HCT116 (cell line): ENCODE measurements around the gene TP53TG5.

Experiments
- CBX3 ChIP-seq: IDR thresholded peaks from 2 replicates; pipeline ENCODE4 v1.6.1; 2012; ENCODE audit warnings: low read depth
- CTCF ChIP-seq, 3 experiments: fragments of 200-600 bp in 1 of 3; sonication (generic) in 1 of 3; IDR thresholded peaks in 2 of 3; conservative IDR thresholded peaks in 1 of 3; 2 replicates each; pipeline ENCODE4 v1.5.1; 2012 to 2017; ENCODE audit warnings: low read depth in 2 of 3, low read length in 2 of 3, antibody characterized with exemption in 1 of 3, borderline replicate concordance in 1 of 3, control low read depth in 1 of 3, mild to moderate bottlenecking in 1 of 3, mixed read lengths in 1 of 3, mixed run types in 1 of 3, moderate library complexity in 1 of 3; ENCODE audit not compliant: insufficient read depth in 1 of 3
- EZH2 ChIP-seq: fragments of 200-600 bp; sonication (generic); IDR thresholded peaks from 2 replicates; pipeline ENCODE4 v1.6.1; 2017; ENCODE audit warnings: antibody characterized with exemption, mixed run types
- EZH2phosphoT487 ChIP-seq: fragments of 200-600 bp; IDR thresholded peaks from 2 replicates; pipeline ENCODE4 v1.6.1; 2018; ENCODE audit warnings: antibody characterized with exemption, borderline replicate concordance
- MAX ChIP-seq: IDR thresholded peaks from 2 replicates; pipeline ENCODE4 v1.6.1; 2012
- POLR2A ChIP-seq: IDR thresholded peaks from 2 replicates; pipeline ENCODE4 v1.7.0; 2011; ENCODE audit warnings: borderline replicate concordance; ENCODE audit not compliant: insufficient read depth, insufficient read length; ENCODE audit errors: extremely low read depth
- POLR2AphosphoS5 ChIP-seq: IDR thresholded peaks from 2 replicates; pipeline ENCODE4 v1.6.1; 2011; ENCODE audit warnings: mild to moderate bottlenecking, low read depth, low read length, moderate library complexity
- REST ChIP-seq: IDR thresholded peaks from 2 replicates; pipeline ENCODE4 v1.6.1; 2012; ENCODE audit warnings: low read depth
- SIN3A ChIP-seq: IDR thresholded peaks from 2 replicates; pipeline ENCODE4 v1.6.1; 2012; ENCODE audit warnings: low read depth
- SP1 ChIP-seq: IDR thresholded peaks from 2 replicates; pipeline ENCODE4 v1.6.1; 2012; ENCODE audit warnings: low read depth

- TF ChIP-seq MAX (no peak), SIN3A (no peak), SP1 (no peak), CTCF (IDR thresholded peaks at IDR 0.05 in 2 of 3, conservative IDR thresholded peaks at IDR 0.05 in 1 of 3; ENCODE audit: borderline replicate concordance in 1 of 3, insufficient read depth in 1 of 3, low read depth in 2 of 3, low read length in 2 of 3) (no peak), CBX3 (no peak), POLR2AphosphoS5 (no peak), EZH2phosphoT487 (no peak), EZH2 (no peak), POLR2A (no peak), REST (no peak)
These were observed 27.6 kb upstream of the TP53TG5 start for GRCh38 chr20:45405571-45406259.
